Measurements from ENCODE around the gene RFK. TPM values are rescaled to one million over a fixed set of nuclear protein-coding genes. Genes with fewer than 3 reads are reported as not detected.

Gene RFK
- total RNA-seq, 1 experiment from 2014 or later: 33.2 TPM

DNA sequence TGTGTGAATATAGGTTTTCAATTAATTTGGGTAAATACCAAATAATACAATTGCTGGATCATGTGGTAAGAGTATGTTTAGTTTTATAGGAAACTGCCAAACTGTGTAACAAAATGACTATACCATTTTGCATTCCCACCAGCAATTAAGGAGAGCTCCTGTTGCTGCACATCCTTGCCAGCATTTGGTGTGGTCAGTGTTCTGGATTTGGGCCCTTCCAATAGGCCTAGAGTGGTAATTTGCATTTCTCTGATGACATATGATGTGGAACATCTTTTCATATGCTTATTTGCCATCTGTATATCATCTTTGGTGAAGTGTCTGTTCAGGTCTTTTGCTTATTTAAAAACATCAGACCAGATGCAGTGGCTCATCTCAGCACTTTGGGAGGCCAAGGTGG lies 11.6 kb upstream of the RFK start:
- intact Hi-C loops (cut with micrococcal nuclease; ENCODE audit: unreplicated experiment) (no loop called here), in situ Hi-C loops (cut with HindIII; ENCODE audit: low pct_unique_long_range_greater_than_20kb, low sequenced_read_pairs) (no loop called here)
- no peaks in the 10 kb centered on the region for H3K9me3 ChIP-seq (ENCODE audit: control insufficient read depth, insufficient read depth, low read depth, low read length)
- H3K4me1 ChIP-seq (ENCODE audit: control insufficient read depth, insufficient read depth, low read length): no peaks in the 10 kb centered on the region
- ChIA-PET POLR2A (no interaction called here), CTCF (interaction anchor here (0.7 kb wide), 1 partner anchor 532 kb away, joined by 4 read pairs; no protein-coding TSS in a partner anchor)
- DNase-seq (ENCODE audit: low read depth, low spot score) (no peak), ATAC-seq (no peak)
- no peak overlapping the region for H3K27ac ChIP-seq (ENCODE audit: low read length)
- H3K27me3 ChIP-seq (ENCODE audit: control insufficient read depth, insufficient read depth, low read length): no peaks in the 10 kb centered on the region
- BruUV-seq (replicated peaks): no TSS peak
- TF ChIP-seq, protein P1, sequence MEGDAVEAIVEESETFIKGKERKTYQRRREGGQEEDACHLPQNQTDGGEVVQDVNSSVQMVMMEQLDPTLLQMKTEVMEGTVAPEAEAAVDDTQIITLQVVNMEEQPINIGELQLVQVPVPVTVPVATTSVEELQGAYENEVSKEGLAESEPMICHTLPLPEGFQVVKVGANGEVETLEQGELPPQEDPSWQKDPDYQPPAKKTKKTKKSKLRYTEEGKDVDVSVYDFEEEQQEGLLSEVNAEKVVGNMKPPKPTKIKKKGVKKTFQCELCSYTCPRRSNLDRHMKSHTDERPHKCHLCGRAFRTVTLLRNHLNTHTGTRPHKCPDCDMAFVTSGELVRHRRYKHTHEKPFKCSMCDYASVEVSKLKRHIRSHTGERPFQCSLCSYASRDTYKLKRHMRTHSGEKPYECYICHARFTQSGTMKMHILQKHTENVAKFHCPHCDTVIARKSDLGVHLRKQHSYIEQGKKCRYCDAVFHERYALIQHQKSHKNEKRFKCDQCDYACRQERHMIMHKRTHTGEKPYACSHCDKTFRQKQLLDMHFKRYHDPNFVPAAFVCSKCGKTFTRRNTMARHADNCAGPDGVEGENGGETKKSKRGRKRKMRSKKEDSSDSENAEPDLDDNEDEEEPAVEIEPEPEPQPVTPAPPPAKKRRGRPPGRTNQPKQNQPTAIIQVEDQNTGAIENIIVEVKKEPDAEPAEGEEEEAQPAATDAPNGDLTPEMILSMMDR (IDR thresholded peaks at IDR 0.05): no peak
- TF ChIP-seq SIN3A (IDR thresholded peaks at IDR 0.05; ENCODE audit: borderline replicate concordance, insufficient read depth, low read depth, low read length): no peak
- no peak for TF ChIP-seq TCF7L2 (IDR thresholded peaks at IDR 0.05; ENCODE audit: low read depth, low read length)
- TF ChIP-seq POLR2AphosphoS5 (IDR thresholded peaks at IDR 0.05; ENCODE audit: low read depth, low read length): no peak
- TF ChIP-seq, protein P2, sequence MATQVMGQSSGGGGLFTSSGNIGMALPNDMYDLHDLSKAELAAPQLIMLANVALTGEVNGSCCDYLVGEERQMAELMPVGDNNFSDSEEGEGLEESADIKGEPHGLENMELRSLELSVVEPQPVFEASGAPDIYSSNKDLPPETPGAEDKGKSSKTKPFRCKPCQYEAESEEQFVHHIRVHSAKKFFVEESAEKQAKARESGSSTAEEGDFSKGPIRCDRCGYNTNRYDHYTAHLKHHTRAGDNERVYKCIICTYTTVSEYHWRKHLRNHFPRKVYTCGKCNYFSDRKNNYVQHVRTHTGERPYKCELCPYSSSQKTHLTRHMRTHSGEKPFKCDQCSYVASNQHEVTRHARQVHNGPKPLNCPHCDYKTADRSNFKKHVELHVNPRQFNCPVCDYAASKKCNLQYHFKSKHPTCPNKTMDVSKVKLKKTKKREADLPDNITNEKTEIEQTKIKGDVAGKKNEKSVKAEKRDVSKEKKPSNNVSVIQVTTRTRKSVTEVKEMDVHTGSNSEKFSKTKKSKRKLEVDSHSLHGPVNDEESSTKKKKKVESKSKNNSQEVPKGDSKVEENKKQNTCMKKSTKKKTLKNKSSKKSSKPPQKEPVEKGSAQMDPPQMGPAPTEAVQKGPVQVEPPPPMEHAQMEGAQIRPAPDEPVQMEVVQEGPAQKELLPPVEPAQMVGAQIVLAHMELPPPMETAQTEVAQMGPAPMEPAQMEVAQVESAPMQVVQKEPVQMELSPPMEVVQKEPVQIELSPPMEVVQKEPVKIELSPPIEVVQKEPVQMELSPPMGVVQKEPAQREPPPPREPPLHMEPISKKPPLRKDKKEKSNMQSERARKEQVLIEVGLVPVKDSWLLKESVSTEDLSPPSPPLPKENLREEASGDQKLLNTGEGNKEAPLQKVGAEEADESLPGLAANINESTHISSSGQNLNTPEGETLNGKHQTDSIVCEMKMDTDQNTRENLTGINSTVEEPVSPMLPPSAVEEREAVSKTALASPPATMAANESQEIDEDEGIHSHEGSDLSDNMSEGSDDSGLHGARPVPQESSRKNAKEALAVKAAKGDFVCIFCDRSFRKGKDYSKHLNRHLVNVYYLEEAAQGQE (IDR thresholded peaks at IDR 0.05; ENCODE audit: insufficient read depth in 1 of 2, low read depth in 2 of 2, low read length in 1 of 2): no peak
- no peak overlapping the region for H3K4me3 ChIP-seq (ENCODE audit: low read depth in 2 of 2, low read length in 2 of 2)
- no peaks in the 10 kb centered on the region for H3K36me3 ChIP-seq (ENCODE audit: control insufficient read depth, insufficient read depth, low read length)

DNA sequence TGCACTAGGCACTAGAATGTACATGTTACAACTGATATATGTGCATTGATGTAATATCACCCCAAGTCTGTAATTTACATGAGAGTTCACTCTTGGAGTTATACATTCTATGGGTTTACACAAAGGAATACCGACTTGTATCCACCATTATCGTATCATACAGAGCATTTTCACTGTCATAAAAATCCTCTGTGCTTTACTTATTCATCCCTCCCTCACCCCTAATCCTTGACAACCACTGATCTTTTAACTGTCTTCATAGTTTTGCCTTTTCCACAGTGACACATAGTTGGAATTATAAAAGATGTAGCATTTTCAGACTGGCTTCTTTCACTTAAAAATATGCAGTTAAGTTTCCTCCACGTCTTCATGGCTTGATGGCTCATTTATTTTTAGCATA lies 11.1 kb upstream of the RFK start:
- H3K36me3 ChIP-seq (ENCODE audit: control insufficient read depth, insufficient read depth, low read length): no peaks in the 10 kb centered on the region

More for the DNA sequence above, 11.1 kb upstream of the RFK start:
- TF ChIP-seq, protein P2 (IDR thresholded peaks at IDR 0.05; ENCODE audit: insufficient read depth in 1 of 2, low read depth in 2 of 2, low read length in 1 of 2): no peak
- TF ChIP-seq TCF7L2 (IDR thresholded peaks at IDR 0.05; ENCODE audit: low read depth, low read length): no peak
- no peak for TF ChIP-seq SIN3A (IDR thresholded peaks at IDR 0.05; ENCODE audit: borderline replicate concordance, insufficient read depth, low read depth, low read length)
- TF ChIP-seq POLR2AphosphoS5 (IDR thresholded peaks at IDR 0.05; ENCODE audit: low read depth, low read length): no peak
- DNase-seq (ENCODE audit: low read depth, low spot score) (no peak), ATAC-seq (no peak)
- Histone ChIP-seq H3K27ac (ENCODE audit: low read length) (no peak overlapping the region), H3K4me1 (ENCODE audit: control insufficient read depth, insufficient read depth, low read length) (no peaks in the 10 kb centered on the region), H3K4me3 (ENCODE audit: low read depth in 2 of 2, low read length in 2 of 2) (no peak overlapping the region), H3K9me3 (ENCODE audit: control insufficient read depth, insufficient read depth, low read depth, low read length) (no peaks in the 10 kb centered on the region), H3K27me3 (ENCODE audit: control insufficient read depth, insufficient read depth, low read length) (no peaks in the 10 kb centered on the region)
- in situ Hi-C loops (cut with HindIII; ENCODE audit: low pct_unique_long_range_greater_than_20kb, low sequenced_read_pairs): no loop called here
- ChIA-PET CTCF (interaction anchor here (0.7 kb wide), 1 partner anchor 533 kb away, joined by 4 read pairs; no protein-coding TSS in a partner anchor), POLR2A (no interaction called here)
- intact Hi-C loops (cut with micrococcal nuclease; ENCODE audit: unreplicated experiment): no loop called here
- BruUV-seq (replicated peaks): no TSS peak
